MM.1S (cell line): Measurements from ENCODE around the gene RAB10.
A peak's percentile ranks its signal among the peaks of the same experiment; 100 is the strongest.

Experiments
- DNase-seq: peaks from one replicate; pipeline ENCODE4 v3.0.0-alpha.2; 2015
- H2AFZ ChIP-seq: fragments of 300-600 bp; sonication (generic); 2 replicates; pipeline ENCODE4 v1.6.0; 2016; ENCODE audit warnings: antibody characterized with exemption, low read length
- H3F3A ChIP-seq: fragments of 300-600 bp; sonication (generic); 2 replicates; pipeline ENCODE4 v1.6.1; 2016; ENCODE audit warnings: mild to moderate bottlenecking, antibody characterized with exemption, low read length, moderate library complexity, mixed read lengths; ENCODE audit not compliant: insufficient read depth
- H3K27ac ChIP-seq: fragments of 300-600 bp; sonication (generic); 2 replicates; pipeline ENCODE4 v1.5.1; 2016; ENCODE audit warnings: mild to moderate bottlenecking, low read length
- H3K27me3 ChIP-seq: fragments of 300-600 bp; sonication (generic); replicated peaks from 2 replicates; pipeline ENCODE4 v1.6.0; 2016; ENCODE audit warnings: low read length; ENCODE audit not compliant: insufficient read depth
- H3K36me3 ChIP-seq: fragments of 300-600 bp; sonication (generic); replicated peaks from 2 replicates; pipeline ENCODE4 v1.6.1; 2016; ENCODE audit warnings: mild to moderate bottlenecking, low read length, mixed read lengths; ENCODE audit not compliant: insufficient read depth
- H3K4me1 ChIP-seq: fragments of 300-600 bp; sonication (generic); 2 replicates; pipeline ENCODE4 v1.6.1; 2016; ENCODE audit warnings: low read length, mixed read lengths
- H3K4me2 ChIP-seq: fragments of 300-600 bp; sonication (generic); 2 replicates; pipeline ENCODE4 v1.6.0; 2016; ENCODE audit warnings: low read depth, low read length
- H3K4me3 ChIP-seq: fragments of 300-600 bp; sonication (generic); 2 replicates; pipeline ENCODE4 v1.5.1; 2016; ENCODE audit warnings: low read length, mixed read lengths
- H3K79me2 ChIP-seq: fragments of 300-600 bp; sonication (generic); 2 replicates; pipeline ENCODE4 v1.6.1; 2016; ENCODE audit warnings: mixed run types, low read length, mixed read lengths
- H3K9ac ChIP-seq: fragments of 300-600 bp; sonication (generic); 2 replicates; pipeline ENCODE4 v1.6.1; 2016; ENCODE audit warnings: low read length, mixed read lengths
- H3K9me2 ChIP-seq: fragments of 300-600 bp; sonication (generic); replicated peaks from 2 replicates; pipeline ENCODE4 v1.6.1; 2016; ENCODE audit warnings: mild to moderate bottlenecking, low read length, mixed read lengths; ENCODE audit not compliant: insufficient read depth
- H3K9me3 ChIP-seq: fragments of 300-600 bp; sonication (generic); replicated peaks from 2 replicates; pipeline ENCODE4 v1.6.1; 2016; ENCODE audit warnings: mild to moderate bottlenecking, low read length, mixed read lengths; ENCODE audit not compliant: insufficient read depth
- H4K20me1 ChIP-seq: fragments of 300-600 bp; sonication (generic); 2 replicates; pipeline ENCODE4 v1.6.1; 2016; ENCODE audit warnings: mild to moderate bottlenecking, low read length, moderate library complexity, mixed read lengths; ENCODE audit not compliant: insufficient read depth
- EZH2 ChIP-seq: fragments of 300-600 bp; sonication (generic); optimal IDR thresholded peaks from 2 replicates; pipeline ENCODE3; 2017; ENCODE audit warnings: low read depth, mild to moderate bottlenecking, antibody characterized with exemption, low read length, mixed read lengths
- EZH2phosphoT487 ChIP-seq: fragments of 300-600 bp; sonication (generic); IDR thresholded peaks from 2 replicates; pipeline ENCODE4 v1.6.1; 2018; ENCODE audit warnings: antibody characterized with exemption, low read length
- TF ChIP-seq, protein P1 (sequence below): fragments of 300-600 bp; sonication (generic); IDR thresholded peaks from 2 replicates; pipeline ENCODE4 v1.5.1; 2016; ENCODE audit warnings: antibody characterized with exemption, low read length, mixed read lengths

The RAB10 gene

DNA sequence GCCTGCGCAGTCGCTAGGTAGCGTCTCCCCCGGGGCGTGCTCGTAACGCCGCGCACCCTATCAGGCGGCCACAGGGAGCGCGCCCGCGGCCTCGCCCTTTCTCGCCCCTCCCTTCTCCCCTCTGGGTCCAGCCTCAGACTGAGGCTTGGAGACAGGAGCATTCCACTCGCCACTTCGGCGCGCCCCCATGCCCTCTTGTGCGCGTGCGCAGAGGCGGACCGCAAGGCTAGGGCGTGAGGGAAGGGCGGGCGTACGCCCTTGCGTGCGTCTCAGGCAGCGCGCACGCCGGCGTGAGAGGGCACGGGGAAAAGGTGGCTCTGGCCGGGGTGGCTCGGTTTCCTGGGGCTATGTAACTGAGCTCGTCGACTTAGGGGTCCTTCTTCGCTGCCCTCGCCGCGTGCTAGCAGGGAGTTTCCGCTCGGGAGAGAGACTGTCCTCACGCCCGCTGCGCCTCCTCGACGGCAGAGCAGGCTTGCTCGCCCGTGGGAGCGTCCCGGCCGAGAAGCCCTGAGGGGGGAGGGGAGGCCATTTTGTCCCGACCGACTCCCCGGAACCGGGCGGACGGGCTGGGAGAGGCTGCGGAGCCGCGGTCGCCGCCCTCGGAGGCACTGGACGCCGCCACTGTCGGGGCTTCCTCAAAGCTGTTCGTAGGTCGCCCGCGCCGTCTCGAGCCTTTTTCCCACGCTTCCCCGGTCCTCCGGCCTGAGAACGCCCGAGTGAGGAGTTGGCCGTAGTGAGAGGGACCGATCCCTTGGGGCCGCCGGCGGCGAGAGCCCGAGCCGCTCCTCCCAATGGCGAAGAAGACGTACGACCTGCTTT is at the start of gene RAB10:
TSS of gene RAB10 (plus strand) at position 267 of the 819 bp plus-strand sequence. CDS start at position 792, 525 bp downstream.
- no peaks in the 10 kb centered on the region for H3K9me3 ChIP-seq
- no peaks in the 10 kb centered on the region for H3K36me3 ChIP-seq
- H2AFZ ChIP-seq, result peak within 1 kb of the TSS; percentile 97
- H3K4me3 ChIP-seq, result peak within 1 kb of the TSS; percentile 91
- H3K9ac ChIP-seq, result peak within 1 kb of the TSS; percentile 87
- TF ChIP-seq, protein P1, sequence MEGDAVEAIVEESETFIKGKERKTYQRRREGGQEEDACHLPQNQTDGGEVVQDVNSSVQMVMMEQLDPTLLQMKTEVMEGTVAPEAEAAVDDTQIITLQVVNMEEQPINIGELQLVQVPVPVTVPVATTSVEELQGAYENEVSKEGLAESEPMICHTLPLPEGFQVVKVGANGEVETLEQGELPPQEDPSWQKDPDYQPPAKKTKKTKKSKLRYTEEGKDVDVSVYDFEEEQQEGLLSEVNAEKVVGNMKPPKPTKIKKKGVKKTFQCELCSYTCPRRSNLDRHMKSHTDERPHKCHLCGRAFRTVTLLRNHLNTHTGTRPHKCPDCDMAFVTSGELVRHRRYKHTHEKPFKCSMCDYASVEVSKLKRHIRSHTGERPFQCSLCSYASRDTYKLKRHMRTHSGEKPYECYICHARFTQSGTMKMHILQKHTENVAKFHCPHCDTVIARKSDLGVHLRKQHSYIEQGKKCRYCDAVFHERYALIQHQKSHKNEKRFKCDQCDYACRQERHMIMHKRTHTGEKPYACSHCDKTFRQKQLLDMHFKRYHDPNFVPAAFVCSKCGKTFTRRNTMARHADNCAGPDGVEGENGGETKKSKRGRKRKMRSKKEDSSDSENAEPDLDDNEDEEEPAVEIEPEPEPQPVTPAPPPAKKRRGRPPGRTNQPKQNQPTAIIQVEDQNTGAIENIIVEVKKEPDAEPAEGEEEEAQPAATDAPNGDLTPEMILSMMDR, result no peak
- no peak for TF ChIP-seq EZH2phosphoT487
- no peak for TF ChIP-seq EZH2
- peak within 1 kb of the TSS; percentile 94 for H3K27ac ChIP-seq
- H3K4me2 ChIP-seq, result peak within 1 kb of the TSS; percentile 100
- no peaks in the 10 kb centered on the region for H3K9me2 ChIP-seq
- H4K20me1 ChIP-seq, result peaks cover 9% of the 10 kb centered on the region; the same call in 1 of the 2 replicates
- peak; percentile 99 for DNase-seq
- H3K79me2 ChIP-seq, result peaks cover 51% of the 10 kb centered on the region
- peaks cover 6% of the 10 kb centered on the region for H3F3A ChIP-seq
- no peaks in the 10 kb centered on the region for H3K27me3 ChIP-seq
- peaks cover 5% of the 10 kb centered on the region; the same call in 1 of the 2 replicates for H3K4me1 ChIP-seq

DNA sequence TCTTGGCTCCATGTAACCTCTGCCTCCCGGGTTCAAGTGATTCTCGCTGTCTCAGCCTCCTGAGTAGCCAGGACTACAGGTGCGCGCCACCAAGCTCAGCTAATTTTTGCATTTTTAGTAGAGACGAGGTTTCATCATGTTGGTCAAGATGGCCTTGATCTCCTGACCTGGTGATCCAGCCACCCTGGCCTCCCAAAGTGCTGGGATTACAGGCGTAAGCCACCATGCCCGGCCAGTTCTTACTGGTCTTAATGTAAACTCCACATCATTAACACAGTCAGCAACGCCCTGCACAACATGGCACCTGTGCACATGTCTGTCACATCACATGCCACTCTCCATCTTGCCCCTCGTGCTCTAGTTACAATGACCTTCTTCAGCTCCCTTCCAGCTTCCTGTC is 45.8 kb upstream of the RAB10 start:
- H3F3A ChIP-seq, result no peaks in the 10 kb centered on the region
- H3K79me2 ChIP-seq, result no peaks in the 10 kb centered on the region
- no peak overlapping the region for H2AFZ ChIP-seq
- no peaks in the 10 kb centered on the region for H4K20me1 ChIP-seq
- no peak overlapping the region for H3K4me3 ChIP-seq
- no peak overlapping the region for H3K9ac ChIP-seq
- no peaks in the 10 kb centered on the region for H3K4me1 ChIP-seq
- no peaks in the 10 kb centered on the region for H3K9me2 ChIP-seq
- H3K27me3 ChIP-seq, result no peaks in the 10 kb centered on the region; the same call in 1 of the 2 replicates
- H3K9me3 ChIP-seq, result no peaks in the 10 kb centered on the region
- no peak overlapping the region for H3K4me2 ChIP-seq
- no peak for DNase-seq
- H3K27ac ChIP-seq, result no peak overlapping the region
- TF ChIP-seq EZH2 (no peak), EZH2phosphoT487 (no peak)
- TF ChIP-seq, protein P1, result no peak
- H3K36me3 ChIP-seq, result no peaks in the 10 kb centered on the region

DNA sequence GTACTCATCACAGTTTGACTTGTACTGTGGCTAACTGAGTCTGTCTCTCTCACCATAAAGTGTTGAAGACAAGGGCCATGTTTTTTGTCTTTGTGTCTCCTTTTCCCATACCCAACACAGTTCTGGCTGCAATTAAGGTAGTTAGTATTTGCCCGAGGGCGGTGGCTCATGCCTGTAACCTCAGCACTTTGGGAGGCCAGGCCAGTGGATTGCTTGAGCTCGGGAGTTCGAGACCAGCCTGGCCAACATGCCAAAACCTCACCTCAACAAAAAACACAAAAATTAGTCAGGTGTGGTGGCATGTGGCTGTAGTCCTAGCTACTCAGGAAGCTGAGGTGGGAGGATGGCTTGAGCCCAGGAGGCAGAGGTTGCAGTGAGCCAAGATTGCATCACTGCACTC is 44.7 kb upstream of the RAB10 start:
- H3K9me2 ChIP-seq, result no peaks in the 10 kb centered on the region
- TF ChIP-seq EZH2 (no peak), EZH2phosphoT487 (no peak)
- TF ChIP-seq, protein P1, result no peak
- no peak overlapping the region for H3K4me3 ChIP-seq
- H3F3A ChIP-seq, result no peaks in the 10 kb centered on the region
- no peak overlapping the region for H3K9ac ChIP-seq
- DNase-seq, result no peak
- H3K4me1 ChIP-seq, result no peaks in the 10 kb centered on the region
- H3K79me2 ChIP-seq, result no peaks in the 10 kb centered on the region
- no peaks in the 10 kb centered on the region for H3K36me3 ChIP-seq
- no peaks in the 10 kb centered on the region for H3K9me3 ChIP-seq
- no peaks in the 10 kb centered on the region for H4K20me1 ChIP-seq
- no peak overlapping the region for H3K27ac ChIP-seq
- no peak overlapping the region for H3K4me2 ChIP-seq
- H2AFZ ChIP-seq, result no peak overlapping the region
- H3K27me3 ChIP-seq, result no peaks in the 10 kb centered on the region
